ENCODE results near the gene UBE2C.
A peak's percentile ranks its signal among the peaks of the same experiment; 100 is the strongest.

UBE2C gene

GRCh38 chr20:45848969-45849582 is 36.6 kb downstream of the UBE2C start:
- no peak for DNase-seq
- TF ChIP-seq POLR2A (IDR thresholded peaks at IDR 0.05; ENCODE audit: low read length), result no peak
- no peak for TF ChIP-seq GATA1 (IDR thresholded peaks at IDR 0.05; ENCODE audit: low read depth, low read length)

- no peak for TF ChIP-seq GATA1 (IDR thresholded peaks at IDR 0.05; ENCODE audit: low read depth, low read length)
- TF ChIP-seq POLR2A (IDR thresholded peaks at IDR 0.05; ENCODE audit: low read length), result no peak
- peak in 1 of 2 experiments; percentile 21 for DNase-seq
These were observed 37.8 kb downstream of the UBE2C start for GRCh38 chr20:45850238-45850637.

DNA sequence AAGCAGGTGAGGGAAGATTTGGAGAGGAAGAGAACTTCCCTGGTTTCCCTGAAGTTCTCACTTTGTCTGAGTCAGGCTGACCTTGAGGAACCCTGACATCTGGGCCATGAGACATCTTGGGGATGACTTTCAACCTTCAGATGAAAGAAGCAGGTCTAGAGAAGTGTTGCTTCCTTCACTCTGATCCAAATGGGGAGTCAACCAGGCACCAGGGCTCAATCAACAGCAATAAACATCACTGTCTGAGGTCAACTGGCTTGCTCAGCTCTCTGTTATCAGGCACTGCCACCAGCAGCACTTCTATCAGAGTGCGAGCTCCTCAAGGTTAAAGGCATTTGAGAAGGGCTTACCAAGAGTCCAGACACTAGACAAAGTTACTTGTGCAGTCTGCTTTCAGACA is 38.5 kb downstream of the UBE2C start:
- DNase-seq, result peak; percentile 91 to 94
- TF ChIP-seq POLR2A (IDR thresholded peaks at IDR 0.05; ENCODE audit: low read length) (peak; percentile 28), GATA1 (IDR thresholded peaks at IDR 0.05; ENCODE audit: low read depth, low read length) (peak; percentile 12)

- DNase-seq, result no peak
- TF ChIP-seq GATA1 (IDR thresholded peaks at IDR 0.05; ENCODE audit: low read depth, low read length) (no peak), POLR2A (IDR thresholded peaks at IDR 0.05; ENCODE audit: low read length) (no peak)
These were observed 39.1 kb downstream of the UBE2C start for GRCh38 chr20:45851501-45851900.

- TF ChIP-seq POLR2A (IDR thresholded peaks at IDR 0.05; ENCODE audit: low read length), result no peak
- TF ChIP-seq GATA1 (IDR thresholded peaks at IDR 0.05; ENCODE audit: low read depth, low read length), result no peak
These were observed 39.9 kb downstream of the UBE2C start for GRCh38 chr20:45852326-45852725.

DNA sequence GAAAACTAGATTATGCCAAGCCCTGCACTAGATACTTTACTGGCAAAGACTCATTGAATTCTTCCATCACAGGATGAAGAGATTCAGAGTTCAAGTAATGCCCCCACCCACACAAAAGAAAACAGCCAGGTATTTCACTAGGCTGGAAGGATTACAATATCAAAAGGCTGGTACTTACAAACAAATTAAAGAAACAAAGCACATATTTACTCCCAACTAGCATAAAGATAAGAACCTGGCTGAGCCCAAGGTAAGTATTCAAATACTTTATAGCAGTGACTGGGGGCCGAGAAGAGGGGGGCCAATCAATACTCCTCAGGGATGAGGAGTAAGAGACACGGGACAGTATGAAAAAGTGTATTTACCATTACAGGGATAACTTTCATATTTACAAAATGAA is 41.0 kb downstream of the UBE2C start:
- TF ChIP-seq POLR2A (IDR thresholded peaks at IDR 0.05; ENCODE audit: low read length), result no peak
- TF ChIP-seq GATA1 (IDR thresholded peaks at IDR 0.05; ENCODE audit: low read depth, low read length), result no peak
- DNase-seq, result no peak

More at GRCh38 chr20:45852326-45852725, 39.9 kb downstream of the UBE2C start:
- peak; percentile 36 to 57 for DNase-seq

GRCh38 chr20:45857114-45857881 is 44.9 kb downstream of the UBE2C start, which contains the start of the genes ACOT8 and ZSWIM3:
ACOT8 (minus strand) TSS chr20:45857392; CDS start chr20:45857315, 77 bp downstream.
ZSWIM3 (plus strand) TSS chr20:45857614; CDS start chr20:45857826, 212 bp downstream.
- peak; percentile 99 to 100 for DNase-seq
- TF ChIP-seq GATA1 (IDR thresholded peaks at IDR 0.05; ENCODE audit: low read depth, low read length), result no peak
- peak; percentile 94 for TF ChIP-seq POLR2A (IDR thresholded peaks at IDR 0.05; ENCODE audit: low read length)

DNA sequence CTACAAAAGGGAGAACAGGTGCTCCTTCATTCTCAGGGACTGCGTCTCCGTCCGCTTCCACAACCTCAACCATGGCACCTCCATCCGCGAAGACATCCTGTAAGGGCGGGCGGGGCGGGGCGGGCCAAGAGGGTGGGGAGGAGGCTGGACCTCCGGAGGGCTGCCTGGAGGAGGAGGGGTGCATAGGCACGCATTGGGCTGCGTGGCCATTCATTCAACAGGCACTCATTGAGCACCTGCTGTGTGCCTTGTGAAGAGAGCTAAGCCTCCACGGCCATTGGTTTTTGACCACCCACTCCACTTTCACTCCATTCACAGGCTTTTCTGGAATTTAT is 45.4 kb downstream of the UBE2C start:
- TF ChIP-seq POLR2A (IDR thresholded peaks at IDR 0.05; ENCODE audit: low read length) (no peak), GATA1 (IDR thresholded peaks at IDR 0.05; ENCODE audit: low read depth, low read length) (no peak)
- no peak for DNase-seq

DNA sequence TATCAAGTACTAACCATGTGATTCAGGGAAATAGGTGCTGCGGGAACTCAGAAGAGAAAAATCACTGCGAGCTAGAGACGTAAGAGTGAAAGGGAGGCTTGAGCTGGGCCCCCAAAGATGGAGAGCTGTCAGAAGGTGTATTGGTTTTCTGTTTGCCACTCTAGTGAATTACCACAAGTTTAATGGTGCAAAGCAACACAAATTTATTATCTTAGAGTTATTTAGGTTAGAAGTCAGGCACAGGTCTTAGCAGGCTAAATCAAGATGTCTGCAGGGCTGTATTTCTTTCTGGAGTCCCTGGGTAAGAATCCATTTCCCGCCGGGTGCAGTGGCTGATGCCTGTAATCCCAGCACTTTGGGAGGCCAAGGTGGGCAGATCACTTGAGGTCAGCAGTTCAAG is 47.5 kb downstream of the UBE2C start:
- no peak for TF ChIP-seq GATA1 (IDR thresholded peaks at IDR 0.05; ENCODE audit: low read depth, low read length)
- no peak for TF ChIP-seq POLR2A (IDR thresholded peaks at IDR 0.05; ENCODE audit: low read length)
- DNase-seq, result no peak

- TF ChIP-seq GATA1 (IDR thresholded peaks at IDR 0.05; ENCODE audit: low read depth, low read length) (no peak), POLR2A (IDR thresholded peaks at IDR 0.05; ENCODE audit: low read length) (no peak)
- DNase-seq, result no peak
These were observed 48.2 kb downstream of the UBE2C start for GRCh38 chr20:45860560-45861220.

- DNase-seq, result peak; percentile 58 to 74
- no peak for TF ChIP-seq GATA1 (IDR thresholded peaks at IDR 0.05; ENCODE audit: low read depth, low read length)
- no peak for TF ChIP-seq POLR2A (IDR thresholded peaks at IDR 0.05; ENCODE audit: low read length)
These were observed 49.0 kb downstream of the UBE2C start for GRCh38 chr20:45861221-45862075.

DNA sequence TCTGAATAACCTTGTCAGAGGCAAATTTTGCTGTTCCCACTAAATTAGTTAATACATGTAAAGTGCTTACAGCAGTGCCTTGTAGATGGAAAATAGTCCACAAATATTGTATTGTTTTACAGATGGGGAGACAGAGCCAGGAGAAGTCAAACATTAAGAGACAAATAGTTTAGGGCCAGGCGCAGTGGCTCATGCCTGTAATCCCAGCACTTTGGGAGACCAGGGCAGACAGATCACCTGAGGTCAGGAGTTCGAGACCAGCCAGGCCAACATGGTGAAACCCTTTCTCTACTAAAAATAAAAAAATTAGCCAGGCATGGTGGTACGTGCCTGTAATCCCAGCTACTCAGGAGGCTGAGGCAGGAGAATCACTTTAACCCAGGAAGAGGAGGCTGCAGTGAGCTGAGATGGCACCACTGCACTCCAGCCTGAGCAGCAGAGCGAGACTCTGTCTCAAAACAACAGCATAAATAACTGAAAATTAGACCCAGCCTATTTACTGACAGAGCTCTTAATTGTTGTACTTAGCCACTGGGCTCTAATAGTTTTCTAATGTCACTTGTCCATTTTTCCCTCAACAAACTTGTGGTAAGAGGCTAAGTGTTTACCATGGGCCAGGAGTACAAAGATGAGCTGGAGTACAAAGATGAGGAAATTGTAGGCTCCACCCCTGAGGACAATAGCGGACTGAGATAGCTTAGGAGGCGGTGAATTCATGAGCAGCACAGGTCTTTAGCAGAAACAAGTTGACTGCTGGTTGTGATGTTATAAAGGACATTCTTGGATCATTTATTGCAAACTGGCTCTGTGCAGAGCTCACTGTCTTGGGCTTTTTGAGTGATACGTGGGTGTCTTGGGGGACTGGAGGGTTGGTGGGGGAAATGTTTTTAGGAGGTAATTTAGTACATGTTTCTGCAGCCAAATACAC is 51.4 kb downstream of the UBE2C start:
- DNase-seq, result peak in 1 of 2 experiments; percentile 36

More for the DNA sequence above, 51.4 kb downstream of the UBE2C start:
- TF ChIP-seq GATA1 (IDR thresholded peaks at IDR 0.05; ENCODE audit: low read depth, low read length) (no peak), POLR2A (IDR thresholded peaks at IDR 0.05; ENCODE audit: low read length) (no peak)
